ENCODE measurements around the gene CCDC182. TPM values are rescaled to one million over a fixed set of nuclear protein-coding genes. Genes with fewer than 3 reads are reported as not detected.

The CCDC182 gene
- total and polyA plus RNA-seq, 4 experiments from 2014 or later = not detected

DNA sequence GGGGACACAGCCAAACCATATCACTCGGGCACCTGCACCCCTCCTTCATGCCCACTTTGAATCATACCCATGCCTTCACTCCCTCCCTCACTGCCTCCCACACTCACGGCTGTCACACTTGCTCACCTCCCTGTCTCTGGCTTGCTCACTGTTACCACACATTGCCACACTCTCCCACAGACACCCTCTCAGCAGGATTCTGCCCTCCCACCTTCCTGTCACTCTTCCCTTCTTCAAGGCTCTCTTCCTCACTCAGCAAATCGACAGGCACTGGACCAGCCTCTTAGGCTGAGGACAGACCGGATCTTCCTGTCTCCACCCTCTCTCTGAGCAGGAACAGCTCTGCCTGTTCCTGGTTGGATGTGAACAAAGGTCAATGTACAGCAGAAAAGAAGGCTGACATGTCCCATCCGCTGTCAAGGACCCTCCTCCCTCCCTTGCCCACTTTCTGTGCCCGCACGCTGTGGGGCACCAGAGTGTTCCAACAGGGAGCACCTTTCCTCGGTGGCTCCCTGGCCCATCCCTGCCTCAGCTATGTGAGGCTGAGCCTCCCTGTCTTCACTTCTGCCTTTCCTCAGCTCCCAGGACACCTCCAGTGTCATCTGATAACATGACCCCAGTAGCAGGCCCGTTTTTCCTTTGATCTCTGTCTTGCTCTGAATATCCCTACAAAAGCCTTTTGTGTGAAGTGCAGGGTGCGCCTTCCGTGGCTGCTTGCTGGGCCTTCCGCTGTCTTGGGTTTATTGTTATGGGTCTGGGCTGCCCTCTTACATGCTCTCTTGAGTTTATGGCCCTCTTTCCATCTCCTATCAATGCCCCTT lies 47.0 kb downstream of the CCDC182 start:
- Mint-ChIP-seq H3K27ac (no peak overlapping the region), H3K4me3 (no peak overlapping the region), H3K4me1 (peaks cover 0 to 7% (median 4%) of the 10 kb centered on the region in 4 donors), H3K9me3 (peaks cover 0 to 5% (median 1%) of the 10 kb centered on the region in 8 donors), H3K27me3 (no peaks in the 10 kb centered on the region), H3K36me3 (peaks cover 4 to 15% of the 10 kb centered on the region in 2 donors)
- H3K4me1 ChIP-seq (ENCODE audit: insufficient read depth, low read length) = peaks cover 21% of the 10 kb centered on the region
- CTCF ChIA-PET (ENCODE audit: partially characterized antibody) = no interaction called here
- H3K36me3 ChIP-seq (ENCODE audit: insufficient read depth, low read length) = no peaks in the 10 kb centered on the region
- no peaks in the 10 kb centered on the region for H3K9me3 ChIP-seq (ENCODE audit: control insufficient read depth in 1 of 2, low read length in 2 of 2)
- DNase-seq = peak in 1 of 5 donors; percentile 1
- no peak overlapping the region for H3K27ac ChIP-seq (ENCODE audit: low read depth, low read length)
- H3K4me3 ChIP-seq (ENCODE audit: low read length in 2 of 2) = no peak overlapping the region
- intact Hi-C loops (cut with micrococcal nuclease) = no loop called here
- POLR2A ChIA-PET (ENCODE audit: partially characterized antibody) = no interaction called here
- no peaks in the 10 kb centered on the region for H3K27me3 ChIP-seq (ENCODE audit: insufficient read depth, low read length)

- H3K27me3 ChIP-seq (ENCODE audit: insufficient read depth, low read length) = no peaks in the 10 kb centered on the region
- no peaks in the 10 kb centered on the region for H3K36me3 ChIP-seq (ENCODE audit: insufficient read depth, low read length)
- no peak for DNase-seq
- Mint-ChIP-seq H3K27me3 (no peaks in the 10 kb centered on the region), H3K27ac (no peak overlapping the region), H3K36me3 (peaks cover 4 to 22% of the 10 kb centered on the region in 2 donors), H3K4me1 (peaks cover 6 to 14% (median 11%) of the 10 kb centered on the region in 4 donors), H3K4me3 (no peak overlapping the region), H3K9me3 (peaks cover 0 to 9% (median 4%) of the 10 kb centered on the region in 8 donors)
- no peak overlapping the region for H3K4me3 ChIP-seq (ENCODE audit: low read length in 2 of 2)
- intact Hi-C loops (cut with micrococcal nuclease) = no loop called here
- H3K27ac ChIP-seq (ENCODE audit: low read depth, low read length) = no peak overlapping the region
- no peaks in the 10 kb centered on the region for H3K9me3 ChIP-seq (ENCODE audit: control insufficient read depth in 1 of 2, low read length in 2 of 2)
- H3K4me1 ChIP-seq (ENCODE audit: insufficient read depth, low read length) = peaks cover 21% of the 10 kb centered on the region
- CTCF ChIA-PET (ENCODE audit: partially characterized antibody) = no interaction called here
- POLR2A ChIA-PET (ENCODE audit: partially characterized antibody) = no interaction called here
These were observed 47.9 kb downstream of the CCDC182 start for GRCh38 chr17:57697197-57697596.

- Mint-ChIP-seq H3K4me3 (no peak overlapping the region), H3K36me3 (peaks cover 4 to 22% of the 10 kb centered on the region in 2 donors), H3K27ac (no peak overlapping the region), H3K27me3 (no peaks in the 10 kb centered on the region), H3K9me3 (peaks cover 0 to 9% (median 4%) of the 10 kb centered on the region in 8 donors), H3K4me1 (peaks cover 6 to 14% (median 11%) of the 10 kb centered on the region in 4 donors)
- no peaks in the 10 kb centered on the region for H3K27me3 ChIP-seq (ENCODE audit: insufficient read depth, low read length)
- CTCF ChIA-PET (ENCODE audit: partially characterized antibody) = no interaction called here
- DNase-seq = no peak
- POLR2A ChIA-PET (ENCODE audit: partially characterized antibody) = no interaction called here
- intact Hi-C loops (cut with micrococcal nuclease) = no loop called here
- H3K9me3 ChIP-seq (ENCODE audit: control insufficient read depth in 1 of 2, low read length in 2 of 2) = no peaks in the 10 kb centered on the region
- H3K4me1 ChIP-seq (ENCODE audit: insufficient read depth, low read length) = peaks cover 21% of the 10 kb centered on the region
- H3K27ac ChIP-seq (ENCODE audit: low read depth, low read length) = no peak overlapping the region
- no peak overlapping the region for H3K4me3 ChIP-seq (ENCODE audit: low read length in 2 of 2)
- no peaks in the 10 kb centered on the region for H3K36me3 ChIP-seq (ENCODE audit: insufficient read depth, low read length)
These were observed 49.0 kb downstream of the CCDC182 start for GRCh38 chr17:57696050-57696449.

Other genes with a start within 250 kb of the CCDC182 start
- gene MRPS23, start 104.7 kb upstream of the CCDC182 start, total RNA-seq = 10 to 100 TPM; 28.7 to 29.5 TPM
- gene MRPS23, start 104.7 kb upstream of the CCDC182 start, polyA plus RNA-seq = 10 to 100 TPM; 35.7 to 41.7 TPM
- under 1 TPM; 0.61 to 0.90 TPM for gene CUEDC1, start 210.1 kb upstream of the CCDC182 start, total RNA-seq
- gene CUEDC1, start 210.1 kb upstream of the CCDC182 start, polyA plus RNA-seq = not detected
- gene VEZF1, start 243.0 kb upstream of the CCDC182 start, total RNA-seq = 10 to 100 TPM; 76.0 to 76.6 TPM
- 10 to 100 TPM; 30.6 to 50.2 TPM for gene VEZF1, start 243.0 kb upstream of the CCDC182 start, polyA plus RNA-seq